ENCODE data around the gene BHLHA15. TPM values are rescaled to one million over a fixed set of nuclear protein-coding genes. Genes with fewer than 3 reads are reported as not detected.

The BHLHA15 gene
- total and polyA plus RNA-seq, 2 of the 8 experiments (the other 6 are each of a cell fraction or from before 2014, with no cell fraction given), result 1.1 to 2.7 TPM

GRCh38 chr7:98257701-98258100 is 46.5 kb downstream of the BHLHA15 start:
- H3K9ac ChIP-seq (replicated peaks in 1 of 4; ENCODE audit: extremely low read depth in 1 of 4, low read depth in 3 of 4, low read length in 3 of 4), result no peak overlapping the region
- H2BK5ac ChIP-seq (ENCODE audit: low read depth, low read length), result no peak overlapping the region
- POLR2A ChIA-PET (ENCODE audit: partially characterized antibody), result no interaction called here
- peaks cover 0 to 5% of the 10 kb centered on the region in 2 experiments for H4K20me1 ChIP-seq (replicated peaks in 1 of 2; ENCODE audit: control insufficient read depth in 1 of 2, insufficient read depth in 2 of 2, low read length in 2 of 2)
- H2BK15ac ChIP-seq (ENCODE audit: low read length), result no peak overlapping the region
- no peak overlapping the region for H3K4me3 ChIP-seq (ENCODE audit: extremely low read depth in 1 of 4, insufficient read depth in 2 of 4, low read depth in 3 of 4, low read length in 4 of 4)
- H2BK20ac ChIP-seq (ENCODE audit: low read length), result no peak overlapping the region
- WGBS, 2 experiments (ENCODE audit: extremely low coverage in 1 of 2, insufficient coverage in 1 of 2, insufficient read length in 1 of 2, insufficient replicate concordance in 2 of 2, low coverage in 1 of 2, low lambda C conversion rate in 2 of 2, missing lambda C conversion rate in 1 of 2), result 75% methylated on average over 6 of the region's 6 CpGs; no CpG with 5 or more reads in 1 of the 2 experiments
- no peak overlapping the region for H3K18ac ChIP-seq (ENCODE audit: extremely low read depth, low read length)
- H4K8ac ChIP-seq (ENCODE audit: extremely low read depth, insufficient read depth, low read length), result no peak overlapping the region
- no peaks in the 10 kb centered on the region for H3K27me3 ChIP-seq (replicated peaks in 1 of 4; ENCODE audit: control insufficient read depth in 3 of 4, extremely low read depth in 1 of 4, insufficient read depth in 3 of 4, low read length in 3 of 4)
- no peak overlapping the region for H4K91ac ChIP-seq (replicated peaks; ENCODE audit: insufficient read length, low read length)
- no peak overlapping the region for H2BK120ac ChIP-seq (replicated peaks; ENCODE audit: low read depth, low read length)
- H3K56ac ChIP-seq (replicated peaks; ENCODE audit: insufficient read length, low read depth, low read length), result no peak overlapping the region
- H4K5ac ChIP-seq (ENCODE audit: insufficient read length, low read depth, low read length), result no peak overlapping the region
- no peak for FAIRE-seq
- TF ChIP-seq BRCA1 (IDR thresholded peaks at IDR 0.05; ENCODE audit: low read depth, low read length) (no peak), CHD1 (IDR thresholded peaks at IDR 0.05; ENCODE audit: low read depth, low read length) (no peak), SP1 (IDR thresholded peaks at IDR 0.05; ENCODE audit: low read depth, low read length) (no peak), RXRA (IDR thresholded peaks at IDR 0.05; ENCODE audit: insufficient read depth, low read depth, low read length) (no peak)
- no peak overlapping the region for H3K27ac ChIP-seq (ENCODE audit: low read depth, low read length)
- H2AFZ ChIP-seq (ENCODE audit: low read length), result no peak overlapping the region
- peaks cover 0 to 4% of the 10 kb centered on the region in 2 experiments; a peak in 1 of 4 replicates for H3K79me2 ChIP-seq (ENCODE audit: control insufficient read depth in 1 of 2, insufficient read depth in 2 of 2, low read length in 2 of 2)
- H3K23ac ChIP-seq (ENCODE audit: insufficient read length), result no peak overlapping the region
- H3K4me2 ChIP-seq (ENCODE audit: insufficient read depth in 1 of 2, low read depth in 2 of 2, low read length in 2 of 2), result no peak overlapping the region
- CTCF ChIA-PET (ENCODE audit: partially characterized antibody), result interaction anchor here (0.6 kb wide), 1 partner anchor 138 kb away, joined by 3 read pairs; no protein-coding TSS in a partner anchor
- no peak overlapping the region for H3K4ac ChIP-seq (replicated peaks; ENCODE audit: insufficient read length, low read depth, low read length)
- H3K4me1 ChIP-seq (replicated peaks in 1 of 4; ENCODE audit: control insufficient read depth in 3 of 4, insufficient read depth in 4 of 4, low read length in 3 of 4), result peaks cover 0 to 2% (median under 1%) of the 10 kb centered on the region in 4 experiments; a peak in 1 of 7 replicates
- H3K79me1 ChIP-seq (ENCODE audit: low read depth, low read length), result no peaks in the 10 kb centered on the region; the same call in 1 of the 2 replicates
- peaks cover 0 to 2% (median 0%) of the 10 kb centered on the region in 4 experiments; a peak in 4 of 8 replicates for H3K36me3 ChIP-seq (ENCODE audit: control insufficient read depth in 2 of 4, insufficient read depth in 4 of 4, low read length in 3 of 4)
- H2BK12ac ChIP-seq (ENCODE audit: low read depth, low read length), result no peak overlapping the region
- DNase-seq (ENCODE audit: low read depth in 1 of 2, low spot score in 2 of 2), result no peak
- no peak overlapping the region for H2AK5ac ChIP-seq (ENCODE audit: low read depth, low read length)
- H3K14ac ChIP-seq (ENCODE audit: insufficient read length), result no peak overlapping the region
- no peaks in the 10 kb centered on the region; the same call in 1 of the 2 replicates for H3K23me2 ChIP-seq (ENCODE audit: low read depth, low read length)
- H3K9me3 ChIP-seq (ENCODE audit: insufficient read depth in 2 of 2, low read depth in 1 of 2, low read length in 1 of 2), result no peaks in the 10 kb centered on the region

Other genes with a start within 250 kb of the BHLHA15 start
- gene OCM2, start 221.2 kb upstream of the BHLHA15 start, total RNA-seq (2021; fragmentation: NEBNext Ultra II Directional; extraction: Animal tissue kit (Norgen Biotek cat#: 25700)), result not detected in 2 replicates
- gene OCM2, start 221.2 kb upstream of the BHLHA15 start, polyA plus RNA-seq (2011; rRNA removed), result not detected in 2 replicates
- 26.8 and 30.7 TPM in 2 replicates for gene LMTK2, start 104.6 kb upstream of the BHLHA15 start, total RNA-seq (2021; fragmentation: NEBNext Ultra II Directional; extraction: Animal tissue kit (Norgen Biotek cat#: 25700))
- gene LMTK2, start 104.6 kb upstream of the BHLHA15 start, polyA plus RNA-seq (2011; rRNA removed), result 9.7 and 11.3 TPM in 2 replicates
- 11.1 and 11.4 TPM in 2 replicates for gene TECPR1, start 40.8 kb downstream of the BHLHA15 start, total RNA-seq (2021; fragmentation: NEBNext Ultra II Directional; extraction: Animal tissue kit (Norgen Biotek cat#: 25700))
- 1.3 and 2.4 TPM in 2 replicates for gene TECPR1, start 40.8 kb downstream of the BHLHA15 start, polyA plus RNA-seq (2011; rRNA removed)
- gene BRI3, start 70.2 kb downstream of the BHLHA15 start, total RNA-seq (2021; fragmentation: NEBNext Ultra II Directional; extraction: Animal tissue kit (Norgen Biotek cat#: 25700)), result 93.4 and 94.0 TPM in 2 replicates
- gene BRI3, start 70.2 kb downstream of the BHLHA15 start, polyA plus RNA-seq (2011; rRNA removed), result 77.5 and 98.4 TPM in 2 replicates
- gene BAIAP2L1, start 189.7 kb downstream of the BHLHA15 start, total RNA-seq (2021; fragmentation: NEBNext Ultra II Directional; extraction: Animal tissue kit (Norgen Biotek cat#: 25700)), result 42.0 and 42.9 TPM in 2 replicates
- 19.2 and 24.7 TPM in 2 replicates for gene BAIAP2L1, start 189.7 kb downstream of the BHLHA15 start, polyA plus RNA-seq (2011; rRNA removed)

All from H1 (cell line).